Activated T-helper 9 cell treated with anti-CD3 and anti-CD28 coated beads, Interleukin-2, amount 50 U/mL, for 16 hours (primary cell): ENCODE data around the gene MDN1.

Experiments
- DNase-seq: peaks from one replicate; pipeline ENCODE4 v3.0.0-alpha.2; 2020; ENCODE audit warnings: low read depth

MDN1 gene

GRCh38 chr6:89693207-89693606, 126.4 kb downstream of the MDN1 start:
- no peak for DNase-seq

GRCh38 chr6:89692256-89692655, 127.3 kb downstream of the MDN1 start:
- no peak for DNase-seq

GRCh38 chr6:89690944-89691324, 128.7 kb downstream of the MDN1 start:
- no peak for DNase-seq

GRCh38 chr6:89689732-89690131, 129.9 kb downstream of the MDN1 start:
- no peak for DNase-seq

- no peak for DNase-seq
Observed at GRCh38 chr6:89688328-89688727, 131.3 kb downstream of the MDN1 start.

- DNase-seq = no peak
Observed at GRCh38 chr6:89685311-89685710, 134.3 kb downstream of the MDN1 start.

- no peak for DNase-seq
Observed at GRCh38 chr6:89682991-89683390, 136.6 kb downstream of the MDN1 start.

- DNase-seq = no peak
Observed at GRCh38 chr6:89681983-89682564, 137.5 kb downstream of the MDN1 start.

- DNase-seq = no peak
Observed at GRCh38 chr6:89680551-89680950, 139.0 kb downstream of the MDN1 start.

GRCh38 chr6:89680150-89680549, 139.4 kb downstream of the MDN1 start:
- no peak for DNase-seq

- no peak for DNase-seq
Observed at GRCh38 chr6:89679215-89680120, 140.1 kb downstream of the MDN1 start.

- no peak for DNase-seq
Observed at GRCh38 chr6:89678531-89678930, 141.1 kb downstream of the MDN1 start.

- DNase-seq = no peak
Observed at GRCh38 chr6:89675949-89676748, 143.4 kb downstream of the MDN1 start.

- DNase-seq = no peak
Observed at GRCh38 chr6:89670935-89671565, 148.5 kb downstream of the MDN1 start.

GRCh38 chr6:89669002-89669401, 150.6 kb downstream of the MDN1 start:
- no peak for DNase-seq

GRCh38 chr6:89667872-89668556, 151.6 kb downstream of the MDN1 start:
- DNase-seq = no peak

- no peak for DNase-seq
Observed at GRCh38 chr6:89662659-89663223, 156.9 kb downstream of the MDN1 start.

GRCh38 chr6:89661559-89661958, 158.0 kb downstream of the MDN1 start:
- no peak for DNase-seq

- no peak for DNase-seq
Observed at GRCh38 chr6:89660981-89661380, 158.6 kb downstream of the MDN1 start.

GRCh38 chr6:89657445-89658158, 162.0 kb downstream of the MDN1 start:
- DNase-seq = no peak

GRCh38 chr6:89655122-89655521, 164.5 kb downstream of the MDN1 start:
- DNase-seq = no peak
